ENCODE measurements around the gene GARIN5A.

The GARIN5A gene

GRCh38 chr19:50431343-50432220 is 45.1 kb downstream of the GARIN5A start:
- no peak for TF ChIP-seq CTCF (IDR thresholded peaks at IDR 0.05; ENCODE audit: low read depth, low read length)
- H3K4me3 ChIP-seq (ENCODE audit: low read depth, low read length), result peak overlapping the region; percentile 57

DNA sequence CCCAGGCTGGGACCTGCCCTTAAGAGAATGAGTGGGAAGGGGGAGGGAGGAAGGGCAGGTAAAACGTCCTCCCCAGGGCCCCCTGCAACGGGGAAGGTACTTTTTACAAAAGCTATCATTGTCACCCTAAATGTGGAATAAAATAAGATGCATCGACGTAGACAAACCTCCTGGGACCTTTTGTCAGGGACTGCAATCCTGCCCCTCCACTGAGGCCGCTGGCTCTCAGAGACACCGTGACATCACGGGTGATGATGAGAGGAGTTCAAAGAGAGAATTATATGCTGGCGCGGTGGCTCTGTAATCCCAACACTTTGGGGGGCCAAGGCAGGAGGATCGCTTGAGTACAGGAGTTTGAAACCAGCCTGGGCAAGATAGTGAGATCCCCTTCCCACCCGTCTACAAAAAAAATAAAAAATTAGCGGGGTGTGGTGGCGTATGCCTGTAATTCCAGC is 45.7 kb downstream of the GARIN5A start:
- H3K4me3 ChIP-seq (ENCODE audit: low read depth, low read length), result peak overlapping the region; percentile 57
- no peak for TF ChIP-seq CTCF (IDR thresholded peaks at IDR 0.05; ENCODE audit: low read depth, low read length)

GRCh38 chr19:50428772-50429463 is 47.7 kb downstream of the GARIN5A start:
- H3K4me3 ChIP-seq (ENCODE audit: low read depth, low read length), result no peak overlapping the region
- TF ChIP-seq CTCF (IDR thresholded peaks at IDR 0.05; ENCODE audit: low read depth, low read length), result no peak

- no peak overlapping the region for H3K4me3 ChIP-seq (ENCODE audit: low read depth, low read length)
- TF ChIP-seq CTCF (IDR thresholded peaks at IDR 0.05; ENCODE audit: low read depth, low read length), result no peak
Observed at GRCh38 chr19:50427997-50428425, 48.6 kb downstream of the GARIN5A start.

- no peak for TF ChIP-seq CTCF (IDR thresholded peaks at IDR 0.05; ENCODE audit: low read depth, low read length)
- no peak overlapping the region for H3K4me3 ChIP-seq (ENCODE audit: low read depth, low read length)
Observed at GRCh38 chr19:50427318-50427925, 49.2 kb downstream of the GARIN5A start.

GRCh38 chr19:50425581-50425980 is 51.1 kb downstream of the GARIN5A start:
- no peak for TF ChIP-seq CTCF (IDR thresholded peaks at IDR 0.05; ENCODE audit: low read depth, low read length)
- no peak overlapping the region for H3K4me3 ChIP-seq (ENCODE audit: low read depth, low read length)

All from WI38 (cell line).